Stimulated activated CD4-positive, alpha-beta T cell treated with anti-CD3 and anti-CD28 coated beads, Interleukin-15, amount 100 ng/mL, for 24 hours (primary cell): ENCODE data around the gene TYW1B.
"Not testable (repeated sequence)": the region's sequence is repeated elsewhere in the genome, so short reads cannot be mapped to it uniquely, and the experiment has no call there.

Experiments used
- DNase-seq: peaks from one replicate; pipeline ENCODE4 v3.0.0-alpha.2; 2020

TYW1B gene, protein sequence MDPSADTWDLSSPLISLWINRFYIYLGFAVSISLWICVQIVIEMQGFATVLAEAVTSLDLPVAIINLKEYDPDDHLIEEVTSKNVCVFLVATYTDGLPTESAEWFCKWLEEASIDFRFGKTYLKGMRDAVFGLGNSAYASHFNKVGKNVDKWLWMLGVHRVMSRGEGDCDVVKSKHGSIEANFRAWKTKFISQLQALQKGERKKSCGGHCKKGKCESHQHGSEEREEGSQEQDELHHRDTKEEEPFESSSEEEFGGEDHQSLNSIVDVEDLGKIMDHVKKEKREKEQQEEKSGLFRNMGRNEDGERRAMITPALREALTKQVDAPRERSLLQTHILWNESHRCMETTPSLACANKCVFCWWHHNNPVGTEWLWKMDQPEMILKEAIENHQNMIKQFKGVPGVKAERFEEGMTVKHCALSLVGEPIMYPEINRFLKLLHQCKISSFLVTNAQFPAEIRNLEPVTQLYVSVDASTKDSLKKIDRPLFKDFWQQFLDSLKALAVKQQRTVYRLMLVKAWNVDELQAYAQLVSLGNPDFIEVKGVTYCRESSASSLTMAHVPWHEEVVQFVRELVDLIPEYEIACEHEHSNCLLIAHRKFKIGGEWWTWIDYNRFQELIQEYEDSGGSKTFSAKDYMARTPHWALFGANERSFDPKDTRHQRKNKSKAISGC

DNA sequence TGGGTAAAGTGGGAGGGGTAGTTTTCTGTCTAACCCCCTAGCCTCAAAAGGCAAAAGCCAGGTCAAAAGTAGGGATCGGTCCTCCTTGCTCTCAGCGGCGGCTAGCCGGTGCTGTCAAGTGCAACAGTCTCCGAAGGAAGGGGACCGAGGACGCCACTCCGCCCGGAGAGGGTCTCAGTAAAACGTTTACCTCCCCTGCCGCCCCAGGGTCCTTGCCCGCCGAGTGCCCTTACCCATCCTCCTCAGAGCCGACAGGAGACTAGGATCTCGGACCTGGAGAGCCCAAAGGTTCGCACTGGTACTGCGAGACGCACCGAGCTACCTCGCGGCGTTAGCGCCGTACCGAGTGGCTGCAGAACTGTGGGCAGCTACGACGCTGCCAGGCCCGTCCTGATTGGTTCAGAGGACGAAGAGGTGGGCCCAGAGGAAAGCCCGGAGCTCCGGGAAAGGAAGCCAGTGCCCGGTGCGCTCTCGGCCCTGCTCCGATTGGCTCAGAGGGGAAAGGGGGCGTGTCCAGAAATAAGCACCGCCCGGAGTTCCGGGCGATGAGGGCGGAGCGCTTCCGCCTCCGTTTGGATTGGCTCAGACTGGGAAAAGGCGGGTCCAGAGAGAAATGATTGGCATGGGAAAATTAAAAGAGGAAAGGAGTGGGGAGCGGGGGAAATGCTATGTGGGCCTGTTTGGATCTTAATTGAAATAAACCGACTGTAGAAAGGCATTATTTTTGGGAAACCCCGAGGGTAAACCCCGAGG lies at the start of gene TYW1B:
TYW1B (minus strand) TSS at position 362 of the 753 bp plus-strand sequence; CDS start at position 237, 125 bp downstream.
- DNase-seq: peak; percentile 97

DNA sequence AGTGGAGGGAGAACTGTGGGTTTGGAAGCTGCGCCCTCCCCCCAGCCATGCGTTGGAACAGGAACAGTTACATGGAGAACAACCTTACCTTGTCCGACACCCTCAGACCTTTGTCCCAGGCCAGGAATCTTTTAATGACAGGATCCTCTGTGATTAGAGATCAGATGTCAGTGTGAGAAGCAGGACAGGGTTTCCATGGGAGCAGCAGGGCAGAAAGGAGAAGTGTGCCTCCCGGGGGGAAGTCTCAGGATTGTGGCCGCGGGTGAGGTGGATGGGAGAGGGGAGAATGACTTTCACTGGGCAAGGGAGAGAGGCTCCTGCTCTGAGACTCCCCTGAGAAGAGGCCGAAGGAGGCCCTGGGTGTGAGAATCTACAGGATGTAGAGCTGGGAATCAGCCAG lies 39.6 kb upstream of the TYW1B start:
- not testable (repeated sequence) for DNase-seq

DNA sequence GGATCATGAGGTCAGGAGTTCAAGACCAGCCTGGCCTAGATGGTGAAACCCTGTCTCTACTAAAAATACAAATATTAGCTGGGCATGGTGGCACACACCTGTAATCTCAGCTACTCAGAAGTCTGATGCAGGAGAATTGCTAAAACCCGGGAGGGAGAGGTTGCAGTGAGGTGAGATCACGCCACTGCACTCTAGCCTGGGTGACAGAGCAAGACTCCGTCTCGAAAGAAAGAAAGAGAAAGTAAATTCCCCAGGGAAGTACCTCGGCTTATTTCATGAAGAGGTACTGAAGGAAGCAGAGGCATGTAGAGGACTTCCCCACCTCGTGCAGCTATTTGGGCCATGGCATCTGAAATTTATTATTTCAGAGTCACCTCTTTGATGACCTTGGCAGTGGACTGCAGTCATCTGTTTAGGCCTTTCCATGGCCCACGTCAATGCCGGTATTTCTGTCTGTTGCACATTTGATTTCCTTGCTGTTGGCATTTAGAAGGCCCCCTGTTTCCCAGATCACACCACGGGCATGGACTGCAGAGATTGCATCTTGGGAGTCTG lies 30.9 kb upstream of the TYW1B start:
- not testable (repeated sequence) for DNase-seq

DNA sequence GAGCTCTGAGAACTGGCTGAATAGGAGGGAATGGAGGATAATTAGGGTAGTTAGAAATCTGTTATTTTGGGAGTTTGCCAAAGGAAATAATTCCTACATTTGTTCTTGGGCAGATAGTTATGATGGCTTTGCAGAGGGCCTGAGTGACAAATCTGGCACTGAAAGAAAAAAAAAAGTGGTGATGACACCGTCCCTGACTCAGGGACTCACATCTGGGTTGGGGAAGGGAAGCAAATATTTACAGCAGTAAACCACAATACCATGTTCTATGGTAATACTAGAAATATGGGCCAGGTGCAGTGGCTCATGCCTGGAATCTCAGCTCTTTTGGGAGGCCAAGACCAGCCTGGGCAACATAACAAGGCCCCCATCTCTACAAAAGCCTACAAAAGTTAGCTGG lies 29.9 kb upstream of the TYW1B start:
- not testable (repeated sequence) for DNase-seq

DNA sequence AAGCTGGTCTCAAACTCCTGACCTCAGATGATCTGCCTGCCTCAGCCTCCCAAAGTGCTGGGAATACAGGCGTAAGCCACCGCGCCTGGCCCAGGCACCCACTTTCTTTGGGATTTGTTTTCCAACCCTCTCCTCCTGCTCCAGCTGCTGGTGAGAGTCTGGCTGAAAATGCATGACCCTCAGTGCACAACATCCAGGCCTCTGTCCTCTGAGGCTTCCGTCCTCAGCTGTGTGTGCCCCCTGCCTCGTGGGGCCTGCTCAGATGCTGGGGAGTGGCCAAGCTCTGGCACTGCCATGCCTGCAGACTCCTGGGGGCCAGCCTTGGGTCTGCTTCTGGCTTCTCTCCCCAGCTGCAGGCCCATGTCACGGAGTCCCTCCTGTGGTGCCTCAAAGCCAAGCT lies 27.3 kb upstream of the TYW1B start:
- not testable (repeated sequence) for DNase-seq

DNA sequence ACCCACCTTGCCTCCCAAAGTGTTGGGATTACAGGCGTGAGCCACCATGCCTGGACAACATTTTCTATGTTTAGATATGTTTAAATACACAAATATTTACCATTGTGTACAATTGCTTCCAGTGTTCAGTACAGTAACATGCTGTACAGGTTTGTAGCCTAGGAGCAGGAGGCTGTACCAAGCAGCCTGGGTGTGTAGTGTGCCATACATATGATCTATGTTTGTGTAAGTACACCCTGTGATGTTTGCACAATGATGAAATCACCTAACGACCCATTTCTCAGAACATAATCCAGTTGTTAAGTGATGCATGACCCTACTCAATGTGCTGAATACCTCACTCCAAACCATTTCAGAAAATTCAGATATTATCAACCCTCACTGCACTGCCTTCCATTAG lies 24.9 kb upstream of the TYW1B start:
- not testable (repeated sequence) for DNase-seq

GRCh38 chr7:72850746-72851145 lies 22.7 kb upstream of the TYW1B start:
- DNase-seq: not testable (repeated sequence)

DNA sequence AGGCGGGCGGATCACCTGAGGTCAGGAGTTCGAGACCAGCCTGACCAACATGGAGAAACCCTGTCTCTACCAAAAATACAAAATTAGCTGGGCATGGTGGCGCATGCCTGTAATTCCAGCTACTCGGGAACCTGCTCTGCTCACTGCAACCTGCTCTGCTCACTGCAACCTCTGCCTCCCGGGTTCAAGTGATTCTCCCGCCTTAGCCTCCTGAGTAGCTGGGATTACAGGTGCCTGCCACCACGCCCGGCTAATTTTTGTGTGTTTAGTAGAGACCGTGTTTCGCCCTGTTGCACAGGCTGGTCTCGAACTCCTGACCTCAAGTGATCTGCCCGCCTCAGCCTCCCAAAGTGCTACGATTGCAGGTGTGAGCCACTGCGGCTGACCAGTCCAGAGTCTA lies 16.1 kb upstream of the TYW1B start:
- not testable (repeated sequence) for DNase-seq

GRCh38 chr7:72843166-72843565 lies 15.2 kb upstream of the TYW1B start:
- DNase-seq: not testable (repeated sequence)

DNA sequence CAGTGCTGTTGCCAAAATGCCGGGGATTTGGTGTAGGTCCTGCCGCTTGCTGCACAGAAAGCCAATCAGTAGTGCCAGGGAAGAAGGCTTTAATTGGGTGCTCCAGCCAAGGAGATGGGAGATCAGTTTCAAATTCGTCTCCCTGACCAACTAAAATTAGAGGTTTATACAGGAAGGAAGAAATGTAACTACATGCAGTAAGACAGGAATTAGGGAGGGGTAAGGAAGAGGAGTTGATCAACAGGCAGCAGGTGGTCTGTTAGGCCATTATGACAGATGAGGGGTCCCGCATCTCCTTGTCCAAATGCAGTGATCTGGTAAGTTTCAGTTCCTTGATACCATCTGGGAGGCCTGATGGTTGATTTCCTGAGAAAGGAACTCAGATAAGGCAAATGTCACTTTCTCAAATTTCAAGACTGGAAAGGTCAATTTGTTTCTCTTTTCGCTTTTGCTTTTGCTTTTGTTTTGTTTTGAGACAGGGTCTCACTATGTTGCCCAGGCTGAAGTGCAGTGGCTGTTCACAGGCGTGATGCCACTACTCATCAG lies 13.0 kb upstream of the TYW1B start:
- not testable (repeated sequence) for DNase-seq

DNA sequence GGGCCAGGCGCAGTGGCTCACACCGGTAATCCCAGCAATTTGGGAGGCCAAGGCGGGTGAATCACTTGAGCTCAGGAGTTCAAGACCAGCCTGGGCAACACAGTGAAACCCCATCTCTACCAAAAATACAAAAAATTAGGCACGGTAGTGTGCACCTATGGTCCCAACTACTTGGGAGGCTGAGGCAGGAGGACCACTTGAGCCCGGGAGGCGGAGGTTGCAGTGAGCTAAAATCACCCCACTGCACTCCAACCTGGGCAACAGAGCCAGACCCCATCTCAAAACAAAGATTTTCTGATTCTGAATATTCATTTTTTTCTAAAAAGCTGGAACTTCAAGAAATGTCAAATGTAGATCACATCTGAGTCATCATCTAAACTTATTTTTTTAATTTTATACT lies 10.3 kb upstream of the TYW1B start:
- not testable (repeated sequence) for DNase-seq

GRCh38 chr7:72837291-72837690 lies 9.3 kb upstream of the TYW1B start:
- DNase-seq: not testable (repeated sequence)

DNA sequence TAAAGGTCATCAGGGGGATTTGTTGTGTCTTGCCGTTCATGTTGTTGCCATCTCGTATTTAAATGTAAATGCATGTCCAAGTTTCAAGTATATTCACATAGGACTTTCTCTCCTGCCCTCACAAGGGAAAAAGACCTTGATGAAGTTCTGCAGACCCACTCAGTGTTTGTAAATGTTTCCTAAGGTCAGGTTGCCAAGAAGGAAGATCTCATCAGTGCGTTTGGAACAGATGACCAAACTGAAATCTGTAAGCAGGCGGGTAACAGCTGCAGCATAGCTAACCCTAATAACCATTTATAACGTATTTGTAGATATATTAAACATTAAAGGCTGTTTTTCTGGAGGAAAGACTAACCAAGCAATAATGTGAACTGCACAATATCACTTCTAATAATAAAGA lies 2.6 kb upstream of the TYW1B start:
- DNase-seq: not testable (repeated sequence)

GRCh38 chr7:72829687-72830354 lies 1.8 kb upstream of the TYW1B start:
- peak; percentile 42 for DNase-seq

- peak; percentile 96 for DNase-seq
Measured at GRCh38 chr7:72829291-72829686, 1.3 kb upstream of the TYW1B start.

- DNase-seq: not testable (repeated sequence)
Measured at GRCh38 chr7:72823765-72824732, 4.0 kb downstream of the TYW1B start.

GRCh38 chr7:72822497-72822896 lies 5.5 kb downstream of the TYW1B start:
- not testable (repeated sequence) for DNase-seq

- DNase-seq: not testable (repeated sequence)
Measured at GRCh38 chr7:72818663-72819361, 9.2 kb downstream of the TYW1B start.

DNA sequence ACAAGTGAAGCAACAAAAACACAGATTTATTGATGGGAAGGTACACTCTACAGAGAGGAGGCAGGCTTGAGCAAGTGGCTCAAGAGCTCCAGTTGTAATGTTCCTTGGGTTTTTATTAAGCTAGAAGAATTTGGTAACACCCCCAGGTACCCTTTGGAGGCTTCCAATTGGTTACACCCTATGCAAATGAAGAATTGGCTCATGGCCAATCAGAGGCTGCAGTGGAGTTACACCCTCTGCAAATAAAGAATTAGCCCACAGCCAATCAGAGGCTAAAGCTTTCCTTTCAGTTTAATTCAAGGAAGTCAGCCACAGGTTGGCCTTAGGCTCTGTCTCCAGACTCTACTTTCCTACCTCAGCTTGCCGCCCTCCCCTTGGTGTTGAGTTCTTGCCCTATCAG lies 10.3 kb downstream of the TYW1B start:
- DNase-seq: not testable (repeated sequence)
